ENCODE results near the gene CCP110. TPM values are rescaled to one million over a fixed set of nuclear protein-coding genes. Genes with fewer than 3 reads are reported as not detected.
A peak's percentile ranks its signal among the peaks of the same experiment; 100 is the strongest.

CCP110 gene
- total RNA-seq, 1 donor from 2014 or later = 32.7 TPM

DNA sequence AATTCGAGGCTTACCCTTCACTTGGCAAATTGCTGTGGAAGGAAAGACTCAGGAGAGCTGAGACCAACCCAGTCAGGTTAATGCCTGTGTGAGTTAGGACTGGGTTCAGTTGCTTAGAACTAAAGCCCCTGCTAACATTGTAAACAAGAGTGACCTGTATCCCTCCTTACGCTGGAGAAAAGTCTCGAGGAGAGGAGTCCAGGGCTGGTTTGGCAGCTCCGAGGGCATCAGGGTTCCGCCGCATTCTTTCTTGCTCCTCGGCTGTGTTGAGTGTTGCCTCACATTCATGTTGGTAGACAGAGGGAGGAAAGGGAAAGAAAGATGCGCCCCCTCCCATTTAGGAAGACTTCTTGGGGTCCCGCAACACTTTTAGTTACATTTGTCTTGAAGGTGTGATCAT lies 50.3 kb downstream of the CCP110 start:
- no peak overlapping the region for H3K4me3 ChIP-seq
- no peaks in the 10 kb centered on the region for H4K20me1 ChIP-seq (ENCODE audit: low read depth)
- H3K9me3 ChIP-seq (ENCODE audit: low read depth) = no peaks in the 10 kb centered on the region
- H3K36me3 ChIP-seq = peaks cover 6% of the 10 kb centered on the region
- H3K9me3 Mint-ChIP-seq = peaks cover 4% of the 10 kb centered on the region
- no peaks in the 10 kb centered on the region for H3K79me2 ChIP-seq (ENCODE audit: low read depth)
- DNase-seq (ENCODE audit: low spot score) = no peak
- no peak overlapping the region for H3K4me3 Mint-ChIP-seq
- no peak overlapping the region for H3K4me2 ChIP-seq
- H3K27me3 ChIP-seq = no peaks in the 10 kb centered on the region
- H3K36me3 Mint-ChIP-seq = peaks cover 33% of the 10 kb centered on the region
- peaks cover 3% of the 10 kb centered on the region for H3K4me1 Mint-ChIP-seq
- no peak overlapping the region for H3K9ac ChIP-seq
- H3K4me1 ChIP-seq = no peaks in the 10 kb centered on the region
- TF ChIP-seq CTCF (IDR thresholded peaks at IDR 0.05) (no peak), EZH2 (IDR thresholded peaks at IDR 0.05) (no peak), EZH2phosphoT487 (IDR thresholded peaks at IDR 0.05) (no peak)
- no peaks in the 10 kb centered on the region for H3K27me3 Mint-ChIP-seq (ENCODE audit: insufficient read depth, low read depth)
- H3F3A ChIP-seq (ENCODE audit: low read depth) = peaks cover 10% of the 10 kb centered on the region
- H3K27ac Mint-ChIP-seq = no peak overlapping the region
- no peak overlapping the region for H2AFZ ChIP-seq (replicated peaks)
- H3K27ac ChIP-seq = no peak overlapping the region

GRCh38 chr16:19574615-19575014 lies 50.9 kb downstream of the CCP110 start:
- H3K9me3 ChIP-seq (ENCODE audit: low read depth) = no peaks in the 10 kb centered on the region
- no peak overlapping the region for H3K27ac Mint-ChIP-seq
- peaks cover 4% of the 10 kb centered on the region for H3K4me1 Mint-ChIP-seq
- H3K79me2 ChIP-seq (ENCODE audit: low read depth) = no peaks in the 10 kb centered on the region
- H3K36me3 Mint-ChIP-seq = peaks cover 34% of the 10 kb centered on the region
- H4K20me1 ChIP-seq (ENCODE audit: low read depth) = no peaks in the 10 kb centered on the region
- no peak overlapping the region for H3K4me3 Mint-ChIP-seq
- H3K9ac ChIP-seq = no peak overlapping the region
- H2AFZ ChIP-seq (replicated peaks) = no peak overlapping the region
- H3K4me2 ChIP-seq = no peak overlapping the region
- H3K4me3 ChIP-seq = no peak overlapping the region
- H3K9me3 Mint-ChIP-seq = peaks cover 4% of the 10 kb centered on the region
- no peaks in the 10 kb centered on the region for H3K27me3 ChIP-seq
- no peaks in the 10 kb centered on the region for H3K4me1 ChIP-seq
- H3K27me3 Mint-ChIP-seq (ENCODE audit: insufficient read depth, low read depth) = no peaks in the 10 kb centered on the region
- no peak for DNase-seq (ENCODE audit: low spot score)
- no peak for TF ChIP-seq EZH2phosphoT487 (IDR thresholded peaks at IDR 0.05)
- no peak for TF ChIP-seq EZH2 (IDR thresholded peaks at IDR 0.05)
- no peak for TF ChIP-seq CTCF (IDR thresholded peaks at IDR 0.05)
- H3K27ac ChIP-seq = no peak overlapping the region
- H3F3A ChIP-seq (ENCODE audit: low read depth) = peaks cover 10% of the 10 kb centered on the region
- H3K36me3 ChIP-seq = peaks cover 6% of the 10 kb centered on the region

DNA sequence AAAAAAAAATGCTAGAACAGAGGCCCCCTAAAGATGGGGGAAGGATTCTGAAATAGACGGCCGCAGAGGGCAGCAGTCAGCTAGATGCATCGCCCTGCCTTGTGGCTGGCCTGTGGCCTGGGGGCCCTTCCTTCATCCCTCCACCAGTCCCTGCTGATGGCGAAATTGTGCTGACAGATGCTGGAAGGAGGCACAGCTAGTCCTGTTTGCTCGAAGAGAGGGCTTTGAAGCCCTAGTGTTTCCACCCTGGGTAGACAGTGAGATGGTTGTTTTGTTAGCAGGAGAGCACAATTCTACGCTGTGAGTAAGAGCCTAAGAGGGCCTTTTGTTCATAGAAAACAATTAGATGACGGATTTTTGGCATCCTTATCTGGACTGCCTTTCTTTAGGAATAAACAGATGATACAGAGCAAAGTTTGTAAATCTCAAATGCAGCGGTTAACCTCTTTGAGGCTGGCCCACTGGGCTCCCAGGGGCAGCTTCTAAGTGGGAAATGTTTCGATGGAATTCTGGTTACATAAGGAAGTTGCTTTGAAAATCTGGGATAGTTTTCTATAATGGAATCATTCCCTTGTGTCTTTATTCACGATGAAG lies 54.7 kb downstream of the CCP110 start:
- Histone ChIP-seq H4K20me1 (ENCODE audit: low read depth) (no peaks in the 10 kb centered on the region), H3K79me2 (ENCODE audit: low read depth) (no peaks in the 10 kb centered on the region), H3K27ac (peak overlapping the region; percentile 10), H3K4me1 (no peaks in the 10 kb centered on the region), H3K36me3 (peaks cover 12% of the 10 kb centered on the region), H3K4me3 (no peak overlapping the region), H3K27me3 (no peaks in the 10 kb centered on the region), H3K9ac (no peak overlapping the region), H3F3A (ENCODE audit: low read depth) (peaks cover 15% of the 10 kb centered on the region), H3K4me2 (no peak overlapping the region), H2AFZ (replicated peaks) (no peak overlapping the region), H3K9me3 (ENCODE audit: low read depth) (no peaks in the 10 kb centered on the region)
- peak; percentile 32 for DNase-seq (ENCODE audit: low spot score)
- Mint-ChIP-seq H3K27me3 (ENCODE audit: insufficient read depth, low read depth) (peaks cover 3% of the 10 kb centered on the region), H3K4me1 (peaks cover 4% of the 10 kb centered on the region), H3K27ac (peak overlapping the region; percentile 33), H3K4me3 (no peak overlapping the region), H3K9me3 (peaks cover 14% of the 10 kb centered on the region), H3K36me3 (peaks cover 53% of the 10 kb centered on the region)
- TF ChIP-seq EZH2 (IDR thresholded peaks at IDR 0.05) = no peak
- no peak for TF ChIP-seq CTCF (IDR thresholded peaks at IDR 0.05)
- no peak for TF ChIP-seq EZH2phosphoT487 (IDR thresholded peaks at IDR 0.05)
